ENCODE results near the gene ERG28. TPM values are rescaled to one million over a fixed set of nuclear protein-coding genes. Genes with fewer than 3 reads are reported as not detected.
A peak's percentile ranks its signal among the peaks of the same experiment; 100 is the strongest.

Gene ERG28
- polyA plus RNA-seq, 3 donors: 1.6 to 8.2 (median 5.7) TPM

GRCh38 chr14:75605916-75606315 is 54.8 kb downstream of the ERG28 start:
- H3K9ac ChIP-seq (ENCODE audit: insufficient read depth, low read length, poor library complexity, severe bottlenecking): no peak overlapping the region
- Mint-ChIP-seq H3K4me1 (peaks cover 69% of the 10 kb centered on the region), H3K27ac (peak overlapping the region; percentile 61 to 94 (median 87)), H3K27me3 (ENCODE audit: low read depth in 3 of 3) (peaks cover 0 to 6% (median 0%) of the 10 kb centered on the region in 3 donors), H3K36me3 (peaks cover 18 to 27% of the 10 kb centered on the region in 2 donors), H3K9me3 (peaks cover 3 to 15% (median 11%) of the 10 kb centered on the region in 7 donors), H3K4me3 (peak overlapping the region; percentile 64 to 83)
- TF ChIP-seq CTCF (IDR thresholded peaks at IDR 0.05): no peak
- H3K4me3 ChIP-seq (replicated peaks in 1 of 3; ENCODE audit: low read depth in 2 of 3, low read length in 3 of 3): peak overlapping the region in 1 of 3 experiments; percentile 56
- H3K9me3 ChIP-seq (replicated peaks in 1 of 2; ENCODE audit: control insufficient read depth in 1 of 2, insufficient read depth in 1 of 2, low read length in 2 of 2): peaks cover 10 to 15% of the 10 kb centered on the region in 2 donors
- H4K20me1 ChIP-seq (ENCODE audit: insufficient read depth, low read length): no peaks in the 10 kb centered on the region
- no peaks in the 10 kb centered on the region for H3K27me3 ChIP-seq (ENCODE audit: control insufficient read depth in 2 of 2, insufficient read depth in 2 of 2, low read length in 2 of 2)
- H3K79me2 ChIP-seq (ENCODE audit: insufficient read depth, low read length): peaks cover 7% of the 10 kb centered on the region
- H3K4me1 ChIP-seq (ENCODE audit: control insufficient read depth in 1 of 2, insufficient read depth in 2 of 2, low read length in 2 of 2): peaks cover 66 to 71% of the 10 kb centered on the region in 2 donors
- intact Hi-C loops (cut with micrococcal nuclease): no loop called here
- peak overlapping the region; percentile 70 for H3K4me2 ChIP-seq (replicated peaks; ENCODE audit: extremely low read depth, low read length, poor library complexity, severe bottlenecking)
- no peaks in the 10 kb centered on the region for H3K36me3 ChIP-seq (replicated peaks in 1 of 2; ENCODE audit: control insufficient read depth in 1 of 2, insufficient read depth in 2 of 2, low read length in 2 of 2)
- 90% methylated on average over 2 of the region's 10 CpGs for WGBS (ENCODE audit: insufficient coverage)
- DNase-seq: no peak
- H2AFZ ChIP-seq (ENCODE audit: insufficient read depth, low read depth, low read length, poor library complexity, severe bottlenecking): no peak overlapping the region
- H3K27ac ChIP-seq (ENCODE audit: low read depth in 1 of 2, low read length in 2 of 2): peak overlapping the region; percentile 37 to 77

GRCh38 chr14:75604979-75605851 is 55.5 kb downstream of the ERG28 start:
- peak overlapping the region in 1 of 3 experiments; percentile 56 for H3K4me3 ChIP-seq (replicated peaks in 1 of 3; ENCODE audit: low read depth in 2 of 3, low read length in 3 of 3)
- peaks cover 17 to 27% of the 10 kb centered on the region in 2 donors for H3K36me3 Mint-ChIP-seq
- H3K27ac Mint-ChIP-seq: peak overlapping the region; percentile 81 to 94 (median 87)
- peaks cover 10 to 15% of the 10 kb centered on the region in 2 donors for H3K9me3 ChIP-seq (replicated peaks in 1 of 2; ENCODE audit: control insufficient read depth in 1 of 2, insufficient read depth in 1 of 2, low read length in 2 of 2)
- no peaks in the 10 kb centered on the region for H4K20me1 ChIP-seq (ENCODE audit: insufficient read depth, low read length)
- peaks cover 7% of the 10 kb centered on the region for H3K79me2 ChIP-seq (ENCODE audit: insufficient read depth, low read length)
- H3K4me1 Mint-ChIP-seq: peaks cover 65% of the 10 kb centered on the region
- H3K4me3 Mint-ChIP-seq: peak overlapping the region; percentile 64 to 83
- H3K9ac ChIP-seq (ENCODE audit: insufficient read depth, low read length, poor library complexity, severe bottlenecking): no peak overlapping the region
- H2AFZ ChIP-seq (ENCODE audit: insufficient read depth, low read depth, low read length, poor library complexity, severe bottlenecking): peak overlapping the region; percentile 54
- H3K4me1 ChIP-seq (ENCODE audit: control insufficient read depth in 1 of 2, insufficient read depth in 2 of 2, low read length in 2 of 2): peaks cover 59 to 68% of the 10 kb centered on the region in 2 donors
- no peaks in the 10 kb centered on the region for H3K27me3 ChIP-seq (ENCODE audit: control insufficient read depth in 2 of 2, insufficient read depth in 2 of 2, low read length in 2 of 2)
- peaks cover 0 to 6% (median 0%) of the 10 kb centered on the region in 3 donors for H3K27me3 Mint-ChIP-seq (ENCODE audit: low read depth in 3 of 3)
- peak; percentile 70 to 84 (median 82) for DNase-seq
- WGBS (ENCODE audit: insufficient coverage): 87% methylated on average over 5 of the region's 11 CpGs
- H3K36me3 ChIP-seq (replicated peaks in 1 of 2; ENCODE audit: control insufficient read depth in 1 of 2, insufficient read depth in 2 of 2, low read length in 2 of 2): no peaks in the 10 kb centered on the region
- TF ChIP-seq CTCF (IDR thresholded peaks at IDR 0.05): no peak
- peak overlapping the region; percentile 37 to 77 for H3K27ac ChIP-seq (ENCODE audit: low read depth in 1 of 2, low read length in 2 of 2)
- intact Hi-C loops (cut with micrococcal nuclease): no loop called here
- peak overlapping the region; percentile 70 for H3K4me2 ChIP-seq (replicated peaks; ENCODE audit: extremely low read depth, low read length, poor library complexity, severe bottlenecking)
- H3K9me3 Mint-ChIP-seq: peaks cover 3 to 15% (median 11%) of the 10 kb centered on the region in 7 donors
